Brain microvascular endothelial cell (primary cell): ENCODE results near the gene UTP3.

Experiments
- DNase-seq: peaks from one replicate; pipeline ENCODE4 v3.0.0-alpha.2; 2020
- H3K27ac ChIP-seq: fragments of 250-450 bp; sonication (Bioruptor Pico); 2 replicates; pipeline ENCODE4 v1.5.1; 2020; ENCODE audit warnings: mild to moderate bottlenecking, moderate library complexity
- H3K27me3 ChIP-seq: fragments of 250-450 bp; sonication (Bioruptor Pico); replicated peaks from 2 replicates; pipeline ENCODE4 v1.5.1; 2020; ENCODE audit warnings: mild to moderate bottlenecking
- H3K36me3 ChIP-seq: fragments of 250-450 bp; sonication (Bioruptor Pico); replicated peaks from 2 replicates; pipeline ENCODE4 v1.5.1; 2020; ENCODE audit warnings: mild to moderate bottlenecking
- H3K4me3 ChIP-seq: 2 replicates; pipeline ENCODE4 v1.5.1; 2011; ENCODE audit warnings: low read depth, mild to moderate bottlenecking, control low read depth, low read length, moderate library complexity
- in situ Hi-C: cut with HindIII; loops from 2 replicates; pipeline ENCODE4 v1.10.0; 2017; ENCODE audit warnings: low sequenced_read_pairs, low pct_ligation_motif_present
- TF ChIP-seq, protein P1 (sequence below): IDR thresholded peaks from 2 replicates; pipeline ENCODE4 v1.5.1; 2011; ENCODE audit warnings: low read depth, mild to moderate bottlenecking, moderate library complexity, low read length, control low read depth, inconsistent platforms; ENCODE audit errors: missing control alignments

UTP3 gene

DNA sequence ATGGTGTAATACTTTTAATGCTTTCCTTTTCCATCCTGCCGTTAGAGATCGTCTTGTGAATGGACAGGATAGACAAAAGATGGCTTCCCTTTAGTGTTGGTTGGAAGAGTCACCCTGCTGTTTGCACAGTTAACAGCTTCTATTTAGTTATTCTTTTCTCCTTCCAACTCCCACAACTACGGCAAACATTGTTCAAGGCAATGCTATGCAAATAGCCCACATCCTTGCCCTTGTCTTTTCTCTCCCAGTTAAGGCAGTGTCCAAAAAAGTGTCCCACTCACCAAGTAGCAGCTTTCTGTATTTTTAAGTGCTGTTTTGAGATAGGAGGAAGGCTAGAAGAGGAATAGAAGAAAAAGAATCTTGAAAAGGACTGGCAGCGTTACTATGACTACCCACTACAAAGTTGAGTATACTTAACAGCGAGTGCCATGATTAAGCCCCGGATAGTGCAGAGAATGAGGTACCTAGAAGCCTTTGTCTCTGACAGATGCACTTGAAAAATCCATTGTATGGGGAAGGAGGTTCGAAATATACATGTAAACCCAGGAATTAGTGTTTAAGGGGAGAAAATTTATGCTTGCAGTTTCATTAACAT lies 21.4 kb downstream of the UTP3 start:
- TF ChIP-seq, protein P1, sequence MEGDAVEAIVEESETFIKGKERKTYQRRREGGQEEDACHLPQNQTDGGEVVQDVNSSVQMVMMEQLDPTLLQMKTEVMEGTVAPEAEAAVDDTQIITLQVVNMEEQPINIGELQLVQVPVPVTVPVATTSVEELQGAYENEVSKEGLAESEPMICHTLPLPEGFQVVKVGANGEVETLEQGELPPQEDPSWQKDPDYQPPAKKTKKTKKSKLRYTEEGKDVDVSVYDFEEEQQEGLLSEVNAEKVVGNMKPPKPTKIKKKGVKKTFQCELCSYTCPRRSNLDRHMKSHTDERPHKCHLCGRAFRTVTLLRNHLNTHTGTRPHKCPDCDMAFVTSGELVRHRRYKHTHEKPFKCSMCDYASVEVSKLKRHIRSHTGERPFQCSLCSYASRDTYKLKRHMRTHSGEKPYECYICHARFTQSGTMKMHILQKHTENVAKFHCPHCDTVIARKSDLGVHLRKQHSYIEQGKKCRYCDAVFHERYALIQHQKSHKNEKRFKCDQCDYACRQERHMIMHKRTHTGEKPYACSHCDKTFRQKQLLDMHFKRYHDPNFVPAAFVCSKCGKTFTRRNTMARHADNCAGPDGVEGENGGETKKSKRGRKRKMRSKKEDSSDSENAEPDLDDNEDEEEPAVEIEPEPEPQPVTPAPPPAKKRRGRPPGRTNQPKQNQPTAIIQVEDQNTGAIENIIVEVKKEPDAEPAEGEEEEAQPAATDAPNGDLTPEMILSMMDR, result no peak

DNA sequence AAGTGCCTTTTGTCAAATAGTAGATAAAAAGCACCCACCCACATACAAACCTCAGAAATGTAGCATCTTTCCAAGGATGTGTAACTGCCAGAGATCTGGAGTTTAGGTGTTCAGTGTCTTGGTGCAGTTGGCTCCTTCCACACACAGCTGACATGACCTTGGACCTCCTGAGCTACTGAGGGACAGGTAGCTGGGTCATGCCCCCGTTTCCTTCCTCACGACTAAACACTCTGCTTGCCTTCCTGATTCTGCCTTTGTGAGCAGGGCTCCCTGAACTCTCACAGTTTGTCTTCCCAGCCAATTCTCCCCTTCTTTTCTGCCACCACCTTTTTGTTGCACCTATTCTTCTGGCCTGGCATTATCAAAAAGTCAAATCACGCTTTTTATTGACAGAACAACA lies 23.3 kb downstream of the UTP3 start:
- H3K27me3 ChIP-seq, result no peaks in the 10 kb centered on the region
- no peak for DNase-seq
- TF ChIP-seq, protein P1, result no peak
- in situ Hi-C loops, result no loop called here
- H3K36me3 ChIP-seq, result no peaks in the 10 kb centered on the region
- no peak overlapping the region for H3K4me3 ChIP-seq
- H3K27ac ChIP-seq, result no peak overlapping the region

More for the DNA sequence above, 21.4 kb downstream of the UTP3 start:
- H3K36me3 ChIP-seq, result no peaks in the 10 kb centered on the region
- no peak for DNase-seq
- no peak overlapping the region for H3K4me3 ChIP-seq
- in situ Hi-C loops, result no loop called here
- no peaks in the 10 kb centered on the region for H3K27me3 ChIP-seq
- H3K27ac ChIP-seq, result no peak overlapping the region

DNA sequence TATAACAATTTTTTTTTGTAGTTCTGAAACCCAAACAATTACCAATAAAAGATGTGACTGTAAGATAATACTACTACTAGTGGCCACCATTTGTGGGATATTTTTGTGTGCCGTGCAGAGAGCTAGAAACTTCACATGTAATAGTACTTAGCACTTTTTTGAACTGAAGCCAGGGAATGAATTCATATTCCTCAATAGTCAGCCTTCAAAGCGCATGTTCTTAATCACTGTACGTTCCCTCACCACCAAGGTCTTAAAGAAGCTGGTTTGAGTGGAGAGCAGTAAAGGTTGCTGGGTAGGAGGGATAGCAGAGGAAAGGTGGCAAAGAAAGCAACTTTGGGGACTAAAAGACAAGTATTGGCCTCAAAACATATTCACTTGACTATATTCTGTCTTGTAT lies 23.8 kb downstream of the UTP3 start:
- Histone ChIP-seq H3K36me3 (no peaks in the 10 kb centered on the region), H3K27ac (no peak overlapping the region), H3K4me3 (no peak overlapping the region), H3K27me3 (no peaks in the 10 kb centered on the region)
- in situ Hi-C loops, result no loop called here
- TF ChIP-seq, protein P1, result no peak
- DNase-seq, result no peak

DNA sequence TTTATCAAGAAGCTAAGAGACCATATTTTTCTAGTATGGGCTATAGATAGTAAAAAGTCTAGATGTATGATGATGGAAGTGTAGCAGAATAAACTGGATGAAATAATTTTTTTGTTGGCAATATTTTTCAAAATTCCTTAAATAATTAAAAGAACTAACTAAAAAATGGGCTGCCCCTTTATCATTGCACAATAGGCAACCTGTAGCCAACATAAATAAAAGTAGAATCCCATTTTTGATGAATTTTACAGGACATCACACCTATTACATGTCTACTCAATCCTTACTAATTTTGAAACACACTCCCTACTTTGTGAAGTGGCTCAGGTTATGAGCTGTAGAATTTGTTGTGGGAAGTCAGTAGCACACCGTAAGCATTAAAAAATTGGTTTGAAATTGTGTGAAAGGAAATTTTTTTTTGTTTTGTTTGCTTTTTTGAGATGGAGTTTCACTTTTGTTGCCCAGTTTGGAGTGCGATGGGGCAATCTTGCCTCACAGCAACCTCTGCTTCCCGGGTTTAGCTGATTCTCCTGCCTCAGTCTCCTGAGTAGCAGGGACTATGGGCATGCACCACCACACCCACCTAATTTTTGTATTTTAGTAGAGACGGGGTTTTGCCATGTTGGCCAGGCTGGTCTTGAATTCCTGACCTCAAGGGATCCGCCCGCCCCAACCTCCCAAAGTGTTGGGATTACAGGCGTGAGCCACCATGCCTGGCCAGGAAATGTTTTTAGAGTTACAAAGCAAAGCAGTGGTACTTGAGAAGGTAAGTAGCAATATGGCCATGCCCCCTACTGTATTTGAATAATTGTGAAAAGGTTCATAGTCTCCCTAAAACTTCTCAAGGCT lies 24.5 kb downstream of the UTP3 start:
- Histone ChIP-seq H3K36me3 (no peaks in the 10 kb centered on the region), H3K4me3 (no peak overlapping the region), H3K27ac (no peak overlapping the region), H3K27me3 (no peaks in the 10 kb centered on the region)
- TF ChIP-seq, protein P1, result no peak
- DNase-seq, result no peak
- in situ Hi-C loops, result no loop called here

DNA sequence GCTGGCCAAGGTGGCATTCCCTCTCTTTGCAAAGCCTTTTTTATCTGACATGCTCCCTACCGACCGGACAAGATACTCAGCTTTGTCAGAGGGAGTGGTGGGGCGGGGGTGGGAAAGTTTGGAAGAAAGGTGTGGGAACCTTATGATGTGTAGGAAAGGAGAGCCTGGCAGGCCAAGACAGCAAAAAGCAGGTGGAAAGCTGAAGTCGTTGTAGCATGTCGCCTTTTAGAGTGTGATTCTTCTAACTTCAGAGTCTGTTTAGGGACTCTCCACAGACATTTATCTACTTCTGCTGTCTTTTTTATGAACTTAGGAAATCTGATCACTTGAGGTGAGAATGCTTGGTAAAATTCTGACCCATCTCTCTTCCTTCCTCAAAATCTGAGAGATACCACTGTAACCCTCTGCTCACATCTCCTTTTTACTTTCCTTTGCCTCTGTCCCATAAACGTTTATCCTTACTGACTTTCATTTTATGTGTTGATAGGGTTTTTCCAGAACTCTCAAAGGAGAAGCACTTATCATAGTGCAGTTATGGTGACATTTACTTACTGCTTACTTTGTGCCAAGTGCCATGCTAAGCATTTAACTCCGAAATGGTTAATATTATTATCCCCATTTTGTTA lies 25.2 kb downstream of the UTP3 start:
- in situ Hi-C loops, result no loop called here
- DNase-seq, result no peak
- Histone ChIP-seq H3K4me3 (no peak overlapping the region), H3K36me3 (no peaks in the 10 kb centered on the region), H3K27ac (no peak overlapping the region), H3K27me3 (no peaks in the 10 kb centered on the region)
- TF ChIP-seq, protein P1, result no peak
